Bronchial epithelial cell (primary cell): ENCODE results near the gene GRIK3. TPM values are rescaled to one million over a fixed set of nuclear protein-coding genes. Genes with fewer than 3 reads are reported as not detected.

ENCODE experiments used
- DNase-seq: peaks from one replicate; pipeline ENCODE4 v3.0.0-alpha.2; 2010; ENCODE audit warnings: low read depth
- FAIRE-seq: peaks from 2 replicates; lab custom pipeline; 2011; peaks lifted over from hg19 to GRCh38; lab: Jason Lieb, UNC
- H3K27me3 ChIP-seq: 2 replicates; pipeline ENCODE4 v1.5.1; 2011; ENCODE audit warnings: low read length; ENCODE audit not compliant: control insufficient read depth, insufficient read depth
- H3K36me3 ChIP-seq: 2 replicates; pipeline ENCODE4 v1.5.1; 2011; ENCODE audit warnings: low read length; ENCODE audit not compliant: control insufficient read depth, insufficient read depth
- H3K4me3 ChIP-seq: 2 replicates; pipeline ENCODE4 v1.5.1; 2011; ENCODE audit warnings: mild to moderate bottlenecking, low read depth, low read length, control low read depth
- CTCF ChIP-seq: IDR thresholded peaks from 2 replicates; pipeline ENCODE4 v1.5.1; 2011; ENCODE audit warnings: mild to moderate bottlenecking, moderate library complexity, low read length, control low read depth, inconsistent platforms; ENCODE audit not compliant: insufficient read depth, severe bottlenecking
- total RNA-seq: library from RNA; depleted of rRNA; stranded (reverse); fragments of >200 nt; gene quantifications from 2 replicates; pipeline ENCODE4 v1.2.1, GENCODE V29; 2014

GRIK3 gene
- total RNA-seq, 1 donor from 2014 or later = under 0.01 TPM

GRCh38 chr1:36773827-36774541 is 260.3 kb downstream of the GRIK3 start:
- Histone ChIP-seq H3K36me3 (no peaks in the 10 kb centered on the region), H3K27me3 (no peaks in the 10 kb centered on the region)
- no peak for FAIRE-seq

GRCh38 chr1:36772647-36773495 is 261.4 kb downstream of the GRIK3 start:
- DNase-seq (no peak), FAIRE-seq (no peak)
- no peaks in the 10 kb centered on the region for H3K27me3 ChIP-seq

More at GRCh38 chr1:36773827-36774541, 260.3 kb downstream of the GRIK3 start:
- H3K4me3 ChIP-seq = no peak overlapping the region
- DNase-seq = no peak
- no peak for TF ChIP-seq CTCF

DNA sequence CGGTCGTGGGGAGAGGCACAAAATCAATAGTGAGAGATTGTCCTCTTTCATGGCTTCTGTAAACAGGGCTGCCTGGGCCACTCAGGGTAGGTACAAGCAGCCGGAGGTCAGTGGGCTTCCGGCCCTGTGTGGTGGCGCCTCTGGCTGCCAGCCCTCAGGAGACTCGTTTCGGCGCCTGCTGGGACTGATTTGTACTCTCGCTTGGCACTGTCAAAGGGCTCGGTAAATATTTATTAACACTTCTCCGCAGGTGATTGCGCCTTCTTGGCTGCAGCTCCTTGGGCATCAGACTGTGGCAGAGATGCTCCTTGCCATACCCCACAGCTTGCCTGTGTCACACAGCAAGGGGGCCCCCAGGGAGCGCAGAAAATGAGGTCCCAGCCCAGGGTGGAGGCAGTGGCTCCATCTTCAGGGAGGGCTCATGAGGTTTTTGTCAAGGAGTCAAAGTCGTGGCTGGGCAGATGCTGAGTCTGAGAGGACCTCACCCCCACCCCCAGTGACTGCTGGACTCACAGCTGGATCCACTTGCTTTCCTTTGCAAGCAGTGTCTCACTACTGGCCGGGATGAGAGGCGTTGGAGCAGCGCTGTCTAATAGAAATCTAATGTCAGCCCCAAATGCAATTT is 262.5 kb downstream of the GRIK3 start:
- DNase-seq (no peak), FAIRE-seq (no peak)
- Histone ChIP-seq H3K27me3 (no peaks in the 10 kb centered on the region), H3K4me3 (no peak overlapping the region), H3K36me3 (no peaks in the 10 kb centered on the region)
- no peak for TF ChIP-seq CTCF

More at GRCh38 chr1:36772647-36773495, 261.4 kb downstream of the GRIK3 start:
- no peak overlapping the region for H3K4me3 ChIP-seq
- no peaks in the 10 kb centered on the region for H3K36me3 ChIP-seq
- no peak for TF ChIP-seq CTCF

GRCh38 chr1:36771240-36771639 is 263.1 kb downstream of the GRIK3 start:
- no peaks in the 10 kb centered on the region for H3K27me3 ChIP-seq
- DNase-seq (no peak), FAIRE-seq (no peak)
- no peaks in the 10 kb centered on the region for H3K36me3 ChIP-seq
- H3K4me3 ChIP-seq = no peak overlapping the region
- TF ChIP-seq CTCF = no peak

GRCh38 chr1:36769886-36770830 is 264.2 kb downstream of the GRIK3 start:
- no peak overlapping the region for H3K4me3 ChIP-seq
- FAIRE-seq (no peak), DNase-seq (no peak)
- H3K27me3 ChIP-seq = no peaks in the 10 kb centered on the region
- no peaks in the 10 kb centered on the region for H3K36me3 ChIP-seq
- TF ChIP-seq CTCF = no peak
